ENCODE measurements around the gene KCNG4. TPM values are rescaled to one million over a fixed set of nuclear protein-coding genes. Genes with fewer than 3 reads are reported as not detected.

KCNG4 gene
- total and polyA plus RNA-seq, 2 of the 8 experiments (the other 6 are each of a cell fraction or from before 2014, with no cell fraction given): not detected

GRCh38 chr16:84214451-84215066 lies 25.3 kb downstream of the KCNG4 start:
- DNase-seq (ENCODE audit: low read depth in 1 of 2, low spot score in 2 of 2) (no peak), FAIRE-seq (no peak)
- Histone ChIP-seq H3K27me3 (replicated peaks in 1 of 4; ENCODE audit: control insufficient read depth in 3 of 4, extremely low read depth in 1 of 4, insufficient read depth in 3 of 4, low read length in 3 of 4) (no peaks in the 10 kb centered on the region), H3K9me3 (ENCODE audit: insufficient read depth in 2 of 2, low read depth in 1 of 2, low read length in 1 of 2) (no peaks in the 10 kb centered on the region), H3K4ac (replicated peaks; ENCODE audit: insufficient read length, low read depth, low read length) (no peak overlapping the region), H3K56ac (replicated peaks; ENCODE audit: insufficient read length, low read depth, low read length) (no peak overlapping the region), H4K8ac (ENCODE audit: extremely low read depth, insufficient read depth, low read length) (peak overlapping the region; percentile 2; the same call in 1 of the 2 replicates), H4K20me1 (replicated peaks in 1 of 2; ENCODE audit: control insufficient read depth in 1 of 2, insufficient read depth in 2 of 2, low read length in 2 of 2) (no peaks in the 10 kb centered on the region), H2BK15ac (ENCODE audit: low read length) (no peak overlapping the region), H2BK20ac (ENCODE audit: low read length) (no peak overlapping the region), H3K4me2 (ENCODE audit: insufficient read depth in 1 of 2, low read depth in 2 of 2, low read length in 2 of 2) (no peak overlapping the region), H2BK12ac (ENCODE audit: low read depth, low read length) (peak overlapping the region; percentile 11; the same call in 1 of the 2 replicates), H3K23ac (ENCODE audit: insufficient read length) (no peak overlapping the region), H3K9ac (replicated peaks in 1 of 4; ENCODE audit: extremely low read depth in 1 of 4, low read depth in 3 of 4, low read length in 3 of 4) (peak overlapping the region in 1 of 4 experiments; percentile 28; a peak in 1 of 7 replicates), H3K4me3 (ENCODE audit: extremely low read depth in 1 of 4, insufficient read depth in 2 of 4, low read depth in 3 of 4, low read length in 4 of 4) (no peak overlapping the region), H3K23me2 (ENCODE audit: low read depth, low read length) (no peaks in the 10 kb centered on the region), H2BK120ac (replicated peaks; ENCODE audit: low read depth, low read length) (no peak overlapping the region), H3K27ac (ENCODE audit: low read depth, low read length) (no peak overlapping the region), H3K79me1 (ENCODE audit: low read depth, low read length) (no peaks in the 10 kb centered on the region), H4K91ac (replicated peaks; ENCODE audit: insufficient read length, low read length) (no peak overlapping the region), H4K5ac (ENCODE audit: insufficient read length, low read depth, low read length) (no peak overlapping the region), H2AK5ac (ENCODE audit: low read depth, low read length) (no peak overlapping the region), H2AFZ (ENCODE audit: low read length) (peak overlapping the region; percentile 73; the same call in 1 of the 2 replicates), H3K14ac (ENCODE audit: insufficient read length) (no peak overlapping the region), H2BK5ac (ENCODE audit: low read depth, low read length) (no peak overlapping the region), H3K79me2 (ENCODE audit: control insufficient read depth in 1 of 2, insufficient read depth in 2 of 2, low read length in 2 of 2) (no peaks in the 10 kb centered on the region), H3K36me3 (ENCODE audit: control insufficient read depth in 2 of 4, insufficient read depth in 4 of 4, low read length in 3 of 4) (no peaks in the 10 kb centered on the region), H3K18ac (ENCODE audit: extremely low read depth, low read length) (no peak overlapping the region), H3K4me1 (replicated peaks in 1 of 4; ENCODE audit: control insufficient read depth in 3 of 4, insufficient read depth in 4 of 4, low read length in 3 of 4) (peaks cover 0 to 3% (median 1%) of the 10 kb centered on the region in 4 experiments; a peak in 3 of 7 replicates)
- 89% methylated on average over 15 of the region's 15 CpGs; no CpG with 5 or more reads in 1 of the 2 experiments for WGBS, 2 experiments (ENCODE audit: extremely low coverage in 1 of 2, insufficient coverage in 1 of 2, insufficient read length in 1 of 2, insufficient replicate concordance in 2 of 2, low coverage in 1 of 2, low lambda C conversion rate in 2 of 2, missing lambda C conversion rate in 1 of 2)
- ChIA-PET POLR2A (ENCODE audit: partially characterized antibody) (no interaction called here), CTCF (ENCODE audit: partially characterized antibody) (interaction anchor here (0.9 to 1.5 kb wide), 4 partner anchors 12 to 94 kb away, joined by 3 to 4 read pairs (median 3); no protein-coding TSS in a partner anchor)
- TF ChIP-seq EP300 (IDR thresholded peaks at IDR 0.05; ENCODE audit: borderline replicate concordance in 1 of 2, low read depth in 2 of 2, low read length in 2 of 2) (no peak), HDAC6 (IDR thresholded peaks at IDR 0.05; ENCODE audit: low read depth, low read length) (no peak), CHD2 (IDR thresholded peaks at IDR 0.05; ENCODE audit: low read length) (no peak), KDM5A (IDR thresholded peaks at IDR 0.05; ENCODE audit: low read length) (no peak), KDM4A (IDR thresholded peaks at IDR 0.05; ENCODE audit: low read depth, low read length, severe bottlenecking) (no peak), RAD21 (IDR thresholded peaks at IDR 0.05 in 1 of 2, conservative IDR thresholded peaks at IDR 0.05 in 1 of 2; ENCODE audit: low read depth in 2 of 2, low read length in 2 of 2) (no peak), CTBP2 (IDR thresholded peaks at IDR 0.05; ENCODE audit: borderline replicate concordance, insufficient read depth, insufficient read length, low read length) (no peak), TCF12 (IDR thresholded peaks at IDR 0.05; ENCODE audit: low read depth, low read length) (no peak), ASH2L (IDR thresholded peaks at IDR 0.05; ENCODE audit: low read length) (no peak), JUN (IDR thresholded peaks at IDR 0.05; ENCODE audit: low read depth, low read length) (no peak), POLR2AphosphoS5 (IDR thresholded peaks at IDR 0.05; ENCODE audit: low read depth, low read length) (no peak), MAFK (IDR thresholded peaks at IDR 0.05; ENCODE audit: low read depth, low read length) (no peak)

Data from H1 (cell line).